GM20000 (cell line): Measurements from ENCODE around the gene SWAP70.

Source experiments
- DNase-seq: peaks from one replicate; pipeline ENCODE4 v3.0.0; 2012; ENCODE audit warnings: low spot score
- CTCF ChIP-seq: IDR thresholded peaks from 2 replicates; pipeline ENCODE4 v1.5.1; 2012; ENCODE audit warnings: mild to moderate bottlenecking, control low read depth; ENCODE audit errors: extremely low read depth, missing control alignments

Gene SWAP70

GRCh38 chr11:9680028-9680427, 16.2 kb downstream of the SWAP70 start:
- TF ChIP-seq CTCF: no peak
- no peak for DNase-seq

GRCh38 chr11:9681583-9682372, 17.9 kb downstream of the SWAP70 start:
- TF ChIP-seq CTCF: no peak
- no peak for DNase-seq

- no peak for DNase-seq
- TF ChIP-seq CTCF: no peak
Observed at GRCh38 chr11:9687711-9688477, 24.0 kb downstream of the SWAP70 start.

- no peak for TF ChIP-seq CTCF
- DNase-seq: peak; percentile 53
Observed at GRCh38 chr11:9688716-9689511, 25.0 kb downstream of the SWAP70 start.

- TF ChIP-seq CTCF: no peak
- DNase-seq: no peak
Observed at GRCh38 chr11:9689721-9690120, 25.8 kb downstream of the SWAP70 start.

GRCh38 chr11:9691865-9692264, 28.0 kb downstream of the SWAP70 start:
- no peak for TF ChIP-seq CTCF
- no peak for DNase-seq
